ENCODE measurements around the gene PROSER1. TPM values are rescaled to one million over a fixed set of nuclear protein-coding genes. Genes with fewer than 3 reads are reported as not detected.
"Not testable (repeated sequence)": the region's sequence is repeated elsewhere in the genome, so short reads cannot be mapped to it uniquely, and the experiment has no call there.

The PROSER1 gene
- total RNA-seq, 1 donor from 2014 or later = 17.9 TPM

DNA sequence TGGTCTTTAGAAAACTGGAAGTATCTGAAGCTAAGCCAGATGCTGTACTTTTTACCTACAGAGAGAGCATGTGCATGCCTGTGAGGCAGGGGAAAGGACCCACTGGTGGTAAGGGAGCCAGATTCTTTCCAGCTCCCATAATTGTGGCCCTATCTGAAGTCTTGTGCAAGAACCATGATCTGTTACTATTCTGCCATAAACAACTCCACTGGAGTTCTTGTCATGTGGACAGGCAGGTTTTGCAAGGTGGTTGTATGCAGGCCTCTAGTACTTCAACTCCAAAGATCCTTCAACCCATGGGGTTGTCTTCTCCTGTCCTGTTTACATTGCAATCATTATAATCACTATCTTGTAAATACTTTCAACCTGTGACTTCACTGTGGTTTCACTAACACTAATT is 14.1 kb downstream of the PROSER1 start:
- no peak for DNase-seq

DNA sequence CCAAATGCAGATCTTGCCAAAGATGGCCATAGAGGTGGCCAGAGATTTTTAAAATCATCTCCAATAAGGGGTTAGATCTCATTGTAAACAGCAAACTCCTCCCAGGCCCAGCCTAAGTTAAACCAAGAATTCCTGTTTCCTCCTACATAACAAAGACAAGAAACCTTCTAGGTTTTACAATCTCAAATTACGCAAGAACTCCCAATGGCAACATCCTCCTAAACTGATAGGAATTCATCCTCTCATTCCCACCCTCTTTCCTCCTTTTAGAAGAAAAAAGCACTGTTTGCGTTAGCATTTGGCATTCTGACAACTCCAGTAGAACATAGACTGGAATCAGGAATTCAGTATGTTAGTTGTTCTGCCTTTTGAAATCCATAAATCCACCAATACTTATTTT is 14.6 kb downstream of the PROSER1 start:
- DNase-seq = no peak

DNA sequence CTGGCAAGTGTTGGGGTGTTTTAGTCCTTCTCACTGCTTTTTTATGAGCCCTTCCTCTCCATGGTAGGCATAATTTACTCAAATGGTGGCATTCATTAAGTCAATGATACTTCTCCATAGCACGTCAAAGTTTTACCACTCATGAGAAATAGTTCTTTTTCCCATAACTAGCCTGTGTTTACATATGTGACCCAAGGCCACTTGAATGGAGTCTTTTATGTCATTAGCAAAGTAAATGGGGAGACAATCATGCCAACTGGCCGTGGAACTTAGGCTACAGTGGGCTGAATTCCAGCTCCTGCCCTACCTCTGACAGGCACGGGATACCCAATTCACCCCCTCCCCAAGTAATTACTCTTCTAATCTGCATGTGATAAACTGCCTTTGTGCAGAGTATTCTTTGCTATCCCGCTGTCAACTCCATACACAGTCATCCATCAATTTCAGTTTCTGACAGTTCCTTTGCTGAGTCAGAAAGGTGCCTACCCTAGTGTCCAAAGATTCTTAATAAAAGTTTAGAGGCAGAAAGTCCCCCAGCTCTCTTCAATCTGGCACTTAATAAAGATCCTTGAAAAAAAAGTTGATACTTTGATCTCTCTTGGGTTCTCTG is 16.9 kb downstream of the PROSER1 start:
- DNase-seq = no peak

DNA sequence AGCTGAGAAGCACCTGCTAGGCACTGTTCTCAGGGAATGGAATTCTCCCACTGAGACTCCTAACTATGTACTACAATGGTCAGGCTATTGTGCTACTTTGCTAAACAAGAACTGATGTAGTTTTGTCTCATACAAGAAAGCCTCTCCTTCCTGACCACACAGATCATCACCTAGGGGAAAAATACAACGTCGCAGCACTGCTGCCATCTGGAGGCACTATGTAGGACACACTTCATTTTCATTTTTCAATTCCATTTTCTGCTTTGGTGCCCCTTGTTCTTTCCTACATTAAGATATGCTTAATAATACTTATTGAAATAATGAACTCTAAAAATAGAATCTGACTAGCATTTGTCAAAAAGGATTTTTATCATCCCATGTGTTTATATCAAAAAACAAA is 21.1 kb downstream of the PROSER1 start:
- peak; percentile 68 for DNase-seq

DNA sequence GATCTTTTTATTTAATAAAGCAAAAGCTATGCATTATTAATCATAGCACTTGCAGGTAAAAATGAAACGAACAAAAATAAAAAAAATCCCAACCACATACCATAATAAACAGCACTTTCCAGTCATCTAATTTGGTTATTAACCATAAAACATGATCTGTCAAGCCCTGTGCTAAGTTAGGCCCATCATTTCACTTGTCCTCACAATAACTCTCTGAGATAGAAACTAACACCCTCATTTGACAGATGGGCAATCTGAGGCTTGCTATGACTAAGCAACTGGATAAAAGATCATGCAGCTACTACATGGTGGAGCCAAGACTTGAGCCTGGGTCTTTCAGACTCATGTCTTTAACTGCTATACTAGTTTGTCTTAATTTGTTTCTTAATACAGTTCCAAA is 21.8 kb downstream of the PROSER1 start:
- DNase-seq = no peak

DNA sequence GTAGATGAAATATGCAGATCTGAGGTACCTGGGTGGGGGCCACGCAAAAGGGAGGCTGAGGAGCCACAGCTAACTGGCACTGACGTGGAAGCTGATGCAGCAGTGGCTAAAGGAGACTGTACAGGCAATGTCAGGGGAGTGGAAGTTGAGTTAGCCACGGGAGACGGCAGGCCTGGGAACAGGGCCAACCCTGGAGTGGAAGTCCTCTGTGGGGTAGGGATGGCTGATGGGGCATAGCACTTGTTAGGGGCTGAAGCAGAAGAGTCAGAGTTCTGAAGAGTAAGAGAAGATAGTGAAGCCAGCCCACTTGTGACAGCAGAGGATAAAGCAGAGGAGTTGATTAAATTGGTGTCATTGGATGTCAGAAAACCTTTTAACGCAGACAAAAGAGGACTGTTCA is 24.4 kb downstream of the PROSER1 start:
- no peak for DNase-seq

DNA sequence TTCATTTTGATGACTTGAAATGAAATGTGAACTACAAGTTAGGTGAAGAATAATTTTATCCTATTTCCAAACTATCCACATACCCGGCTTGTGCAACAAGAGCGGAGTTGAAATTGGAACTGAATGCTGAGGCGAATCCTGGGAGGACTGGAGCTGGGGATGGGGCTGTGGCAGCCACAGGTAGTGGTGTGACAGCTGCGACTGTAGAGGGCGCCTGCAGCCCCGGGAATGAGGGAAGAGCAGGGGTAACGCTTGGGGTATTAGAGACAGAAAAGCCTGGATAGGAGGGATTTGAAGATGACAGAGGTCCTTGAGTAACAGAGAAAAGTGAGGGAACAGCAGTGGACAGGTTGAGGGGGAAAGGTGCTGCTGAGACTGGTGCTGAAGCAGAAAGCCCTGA is 25.3 kb downstream of the PROSER1 start:
- DNase-seq = no peak

DNA sequence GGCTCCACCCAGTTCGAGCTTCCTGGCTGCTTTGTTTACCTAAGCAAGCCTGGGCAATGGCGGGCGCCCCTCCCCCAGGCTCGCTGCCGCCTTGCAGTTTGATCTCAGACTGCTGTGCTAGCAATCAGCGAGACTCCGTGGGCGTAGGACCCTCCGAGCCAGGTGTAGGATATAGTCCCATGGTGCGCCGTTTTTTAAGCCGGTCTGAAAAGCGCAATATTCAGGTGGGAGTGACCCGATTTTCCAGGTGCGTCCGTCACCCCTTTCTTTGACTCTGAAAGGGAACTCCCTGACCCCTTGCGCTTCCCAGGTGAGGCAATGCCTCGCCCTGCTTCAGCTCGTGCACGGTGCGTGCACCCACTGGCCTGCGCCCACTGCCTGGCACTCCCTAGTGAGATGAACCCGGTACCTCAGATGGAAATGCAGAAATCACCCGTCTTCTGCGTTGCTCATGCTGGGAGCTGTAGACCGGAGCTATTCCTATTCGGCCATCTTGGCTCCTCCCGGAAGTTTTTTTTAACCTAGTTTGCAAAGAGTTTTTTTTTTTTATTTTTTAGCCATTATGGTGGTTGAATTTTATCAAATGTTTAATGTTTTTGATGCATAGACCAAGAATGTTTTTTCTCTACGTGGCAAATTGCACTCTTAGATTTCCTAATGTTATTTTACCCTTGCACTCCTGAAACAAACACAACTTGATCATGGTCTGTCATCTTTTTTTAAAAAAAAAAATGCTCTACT is 31.3 kb downstream of the PROSER1 start:
- not testable (repeated sequence) for DNase-seq

DNA sequence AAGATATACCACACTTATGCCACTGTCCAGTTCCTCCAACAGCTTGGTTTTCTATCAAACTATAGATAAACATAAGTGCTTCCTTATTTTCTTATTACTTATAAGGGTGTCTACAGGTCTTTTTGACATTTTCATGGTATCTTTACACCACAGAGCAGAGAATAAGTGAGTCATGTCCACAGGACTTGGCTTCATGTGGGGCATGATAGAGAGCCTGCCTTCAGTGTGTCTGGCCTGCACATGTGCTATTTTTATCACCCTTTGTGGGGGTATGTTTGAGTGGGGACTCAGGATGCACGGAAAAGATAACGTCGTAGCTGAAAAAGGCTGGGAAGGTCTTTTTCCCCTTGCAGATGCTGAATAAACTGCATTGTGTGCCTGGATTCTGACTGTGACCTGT is 39.1 kb downstream of the PROSER1 start:
- no peak for DNase-seq

DNA sequence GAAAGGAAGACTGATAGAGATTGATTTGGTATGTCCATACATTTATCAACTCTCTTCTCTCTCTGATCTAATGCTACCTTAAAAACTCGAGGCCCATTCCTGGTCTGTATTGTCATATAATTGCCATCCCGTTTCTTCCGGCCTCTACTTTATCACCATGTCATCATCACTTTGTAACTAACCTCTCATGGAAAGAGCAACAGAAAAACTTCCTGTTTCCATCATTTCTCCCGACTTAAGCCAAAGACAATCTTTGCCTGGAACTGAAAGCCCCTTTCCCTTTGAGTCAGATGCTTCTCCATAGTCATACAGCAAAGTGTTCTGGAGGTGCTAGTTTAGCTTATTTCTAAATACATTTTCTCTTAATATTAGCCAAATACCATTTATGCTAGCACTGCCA is 44.5 kb downstream of the PROSER1 start:
- peak; percentile 13 for DNase-seq

DNA sequence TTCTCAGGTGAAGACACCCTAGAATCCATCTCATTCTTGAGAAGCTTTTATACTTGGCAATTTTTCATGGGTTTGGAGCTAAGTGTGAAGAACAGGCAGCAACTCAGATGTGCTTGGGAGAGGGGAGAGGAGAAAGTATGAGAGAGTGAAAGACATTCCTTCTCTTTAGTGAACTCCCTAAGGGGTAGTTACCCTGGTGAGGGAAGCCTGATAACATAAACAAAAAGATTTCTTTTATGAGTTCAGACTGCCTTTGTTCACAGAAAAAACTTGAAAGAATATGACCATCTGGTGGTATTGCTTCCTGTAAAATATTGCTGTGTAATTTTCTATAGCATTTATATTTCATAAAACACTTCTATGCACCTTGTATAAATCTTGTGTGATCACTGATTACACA is 47.2 kb downstream of the PROSER1 start, which contains the start of gene STOML3:
Gene STOML3, minus strand, starts transcription at position 139 of the 400 bp plus-strand sequence. Its CDS starts 110 bp downstream, at position 29.
- peak; percentile 38 for DNase-seq

DNA sequence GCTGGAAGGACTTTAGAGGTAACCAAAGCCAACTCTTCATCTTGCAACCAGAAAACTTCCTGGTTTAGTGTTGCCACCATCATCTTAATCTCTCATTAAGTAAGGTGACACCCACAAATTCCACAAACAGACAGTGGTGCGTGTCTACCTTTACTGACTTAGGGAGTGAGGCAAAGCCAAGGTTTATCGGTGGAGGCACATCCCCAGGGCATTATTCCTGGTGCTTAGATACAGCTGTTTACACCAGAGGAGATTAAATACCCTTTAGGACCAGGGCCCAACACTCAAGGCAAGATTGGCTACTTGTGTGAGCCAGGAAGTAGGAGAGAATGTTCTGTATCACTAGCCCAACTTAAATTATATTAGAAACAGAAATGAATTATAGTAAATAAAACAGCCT is 56.8 kb downstream of the PROSER1 start:
- no peak for DNase-seq

DNA sequence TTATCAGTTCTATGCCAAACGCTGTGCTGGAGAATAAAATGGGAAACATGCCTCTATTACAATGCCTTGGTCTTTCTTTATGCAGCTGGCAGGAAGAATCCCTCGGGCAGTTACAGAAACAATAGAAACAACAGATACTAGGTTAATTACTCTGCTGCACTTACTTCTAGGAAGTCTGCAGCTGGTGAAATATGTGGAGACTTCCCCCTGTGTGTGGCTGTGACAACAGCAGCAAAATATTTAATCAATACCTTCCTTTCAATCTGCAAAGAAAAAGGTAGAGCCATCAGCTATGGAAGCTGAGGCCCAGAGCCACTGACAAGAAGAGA is 57.2 kb downstream of the PROSER1 start:
- peak; percentile 47 for DNase-seq

DNA sequence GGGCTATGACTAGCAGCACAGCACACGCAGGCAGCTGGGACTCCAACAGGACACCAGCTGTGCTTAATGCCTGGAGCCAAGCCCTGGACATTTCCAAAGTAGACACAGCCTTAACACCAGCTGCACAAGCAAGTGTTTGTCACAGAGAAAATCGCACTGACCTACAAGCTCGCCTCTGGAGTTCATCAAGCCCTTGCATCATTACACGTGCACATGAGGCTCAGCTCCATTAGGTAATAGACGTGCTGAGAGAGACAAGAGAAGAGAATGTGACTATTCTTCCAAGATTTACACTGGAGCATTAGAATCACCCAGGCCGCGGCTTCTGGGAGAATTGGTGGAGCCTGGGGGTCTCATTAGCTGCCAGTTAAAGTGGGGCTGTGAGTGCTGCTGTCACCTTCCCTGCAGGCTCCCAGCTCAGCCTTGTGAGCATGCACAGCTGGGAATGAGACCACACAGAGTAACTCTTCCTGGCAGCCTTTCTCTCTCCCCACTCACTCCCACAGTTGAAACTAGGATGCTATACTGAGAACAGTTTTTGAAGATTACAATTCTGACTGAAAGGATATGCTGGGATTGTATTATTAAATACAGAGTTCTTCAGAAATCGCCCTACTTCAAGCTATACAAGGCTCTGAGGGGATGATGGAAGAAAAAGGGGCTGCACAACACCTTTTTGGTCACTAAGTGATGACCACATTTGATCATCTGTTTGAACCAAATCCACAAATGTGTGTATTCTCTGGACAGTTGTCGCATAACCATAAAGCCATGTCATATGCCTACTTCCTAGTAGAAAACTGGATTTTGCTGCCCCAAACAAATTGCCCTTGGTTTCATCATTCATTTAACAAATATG is 57.8 kb downstream of the PROSER1 start:
- DNase-seq = peak; percentile 7

DNA sequence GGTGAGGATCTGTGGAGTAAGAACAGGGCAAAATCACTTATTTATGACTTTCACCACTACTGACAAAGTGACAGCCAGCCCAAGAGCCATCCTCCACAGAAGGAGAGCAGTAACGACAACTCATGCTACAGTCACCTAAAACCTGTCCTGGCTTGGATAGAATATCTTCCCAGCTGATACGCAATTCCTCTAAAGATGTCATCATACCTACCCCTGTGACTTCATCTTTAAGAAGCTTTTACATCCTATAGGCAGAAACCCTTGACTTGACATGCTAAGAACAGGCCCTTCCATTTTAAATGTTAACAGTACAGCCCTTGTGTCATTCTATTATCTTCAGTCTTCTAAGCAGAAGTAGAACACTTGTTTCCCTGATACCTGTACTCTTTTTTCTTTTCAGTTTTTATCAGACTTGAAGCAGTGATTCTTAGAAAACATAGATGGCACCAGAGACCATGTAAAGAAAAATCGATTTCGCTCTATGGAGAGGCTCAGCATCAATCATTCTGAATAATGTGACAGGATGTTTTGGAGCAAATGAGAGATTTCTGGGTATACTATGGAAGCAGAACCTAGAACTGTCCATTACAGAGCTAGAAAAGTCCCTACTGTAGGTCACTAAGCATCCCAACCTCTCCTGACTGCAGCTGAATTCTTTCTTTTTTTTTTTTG is 67.4 kb downstream of the PROSER1 start:
- no peak for DNase-seq

DNA sequence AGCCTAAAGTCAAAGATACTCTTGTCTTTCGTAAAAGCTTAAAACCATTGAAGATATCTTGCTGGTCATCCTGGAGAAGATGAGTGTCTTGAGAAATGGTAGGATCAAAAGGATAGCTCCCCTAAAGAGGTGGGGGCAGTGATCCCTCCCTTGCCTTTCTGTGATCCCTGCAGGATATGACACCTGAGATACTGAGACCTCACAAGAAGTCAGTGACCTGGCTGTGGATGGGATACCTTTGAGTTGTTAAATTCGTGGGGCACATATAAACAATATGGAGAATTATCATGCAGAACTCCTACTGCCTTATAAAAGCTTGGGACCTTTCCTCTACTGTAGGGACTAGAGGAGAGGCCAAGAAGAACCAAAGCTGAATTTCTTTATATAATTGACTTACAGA is 68.7 kb downstream of the PROSER1 start:
- DNase-seq = no peak

DNA sequence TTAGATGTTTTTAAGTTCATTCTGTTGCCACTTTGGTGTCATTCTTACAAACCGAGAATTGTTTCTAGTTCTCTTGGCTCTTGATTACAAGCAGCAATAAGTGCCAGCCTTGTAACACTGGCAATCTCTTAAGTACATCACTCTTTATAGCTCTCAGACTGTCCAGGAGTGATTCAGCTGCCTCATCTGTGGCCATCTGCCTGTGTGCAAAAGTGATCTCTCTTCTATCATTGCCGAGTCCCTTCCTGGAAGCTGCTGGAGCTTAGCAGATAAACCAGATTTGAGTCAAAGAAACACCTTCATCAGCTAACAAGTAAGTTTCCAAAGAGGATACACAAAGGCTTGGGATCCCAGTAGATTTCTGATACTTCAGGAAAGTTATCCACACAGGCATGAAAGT is 70.4 kb downstream of the PROSER1 start:
- DNase-seq = no peak

DNA sequence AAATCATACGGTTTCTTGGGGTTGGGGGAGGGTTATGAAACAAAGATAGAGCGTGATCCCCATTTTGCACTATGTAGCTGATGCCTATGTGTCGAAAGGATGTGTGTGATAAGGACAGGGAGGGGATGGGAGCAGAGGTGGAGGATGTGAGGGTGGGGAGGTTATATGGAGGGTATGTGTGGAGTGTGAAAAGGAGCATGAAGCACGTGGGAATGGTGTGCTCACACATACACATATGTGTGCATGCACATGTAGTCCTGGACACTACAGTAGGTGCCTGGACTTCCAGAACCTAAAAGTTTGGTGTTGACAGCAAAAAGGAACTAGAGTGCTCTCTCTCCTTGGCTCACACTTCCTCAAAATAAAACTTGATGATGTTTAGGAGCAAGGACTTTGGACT is 72.6 kb downstream of the PROSER1 start:
- DNase-seq = no peak

DNA sequence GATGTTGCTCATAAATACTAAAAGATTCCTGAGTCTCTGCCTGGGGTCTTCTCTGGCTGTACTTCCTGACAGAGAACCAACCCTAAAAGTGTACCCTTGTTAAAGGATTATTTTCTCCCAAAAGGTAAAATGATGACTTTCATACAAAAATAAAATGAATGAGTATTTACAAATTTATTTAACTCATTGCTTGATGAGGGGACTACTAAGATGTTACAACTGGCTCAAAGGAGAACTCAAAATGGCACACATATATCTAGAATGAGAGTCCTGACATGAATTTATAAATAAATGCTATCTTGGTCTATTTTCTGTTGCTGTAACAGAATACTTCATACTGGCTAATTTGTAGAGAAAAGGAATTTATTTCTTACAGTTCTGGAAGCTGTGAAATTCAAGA is 77.7 kb downstream of the PROSER1 start:
- no peak for DNase-seq
